Measurements from ENCODE around the gene PANK4. TPM values are rescaled to one million over a fixed set of nuclear protein-coding genes. Genes with fewer than 3 reads are reported as not detected.

Gene PANK4
- total RNA-seq, 4 donors from 2014 or later, result 43.4 to 82.5 (median 70.5) TPM

GRCh38 chr1:2520806-2521205 is 5.6 kb downstream of the PANK4 start:
- DNase-seq, result no peak
- Histone ChIP-seq H3K27ac (no peak overlapping the region), H3K9me3 (no peaks in the 10 kb centered on the region), H3K27me3 (no peaks in the 10 kb centered on the region), H3K36me3 (peaks cover 0 to 60% (median 0%) of the 10 kb centered on the region in 3 donors), H3K4me3 (no peak overlapping the region), H3K4me1 (peaks cover 0 to 22% (median 16%) of the 10 kb centered on the region in 4 donors)
- TF ChIP-seq POLR2A (IDR thresholded peaks at IDR 0.05) (no peak), CTCF (IDR thresholded peaks at IDR 0.05) (no peak)

- DNase-seq, result no peak
- Histone ChIP-seq H3K9me3 (no peaks in the 10 kb centered on the region), H3K27ac (no peak overlapping the region), H3K36me3 (peaks cover 0 to 66% (median 0%) of the 10 kb centered on the region in 3 donors), H3K27me3 (no peaks in the 10 kb centered on the region), H3K4me3 (no peak overlapping the region), H3K4me1 (peaks cover 0 to 18% (median 10%) of the 10 kb centered on the region in 4 donors)
- TF ChIP-seq CTCF (IDR thresholded peaks at IDR 0.05), result no peak
- TF ChIP-seq POLR2A (IDR thresholded peaks at IDR 0.05), result no peak
These were observed 6.2 kb downstream of the PANK4 start for GRCh38 chr1:2520206-2520605.

- H3K36me3 ChIP-seq, result peaks cover 0 to 71% (median 0%) of the 10 kb centered on the region in 3 donors
- H3K27ac ChIP-seq, result no peak overlapping the region
- no peaks in the 10 kb centered on the region for H3K27me3 ChIP-seq
- TF ChIP-seq CTCF (IDR thresholded peaks at IDR 0.05) (no peak), POLR2A (IDR thresholded peaks at IDR 0.05) (no peak)
- no peak for DNase-seq
- no peaks in the 10 kb centered on the region for H3K9me3 ChIP-seq
- H3K4me1 ChIP-seq, result peaks cover 0 to 13% (median 5%) of the 10 kb centered on the region in 4 donors
- H3K4me3 ChIP-seq, result no peak overlapping the region
These were observed 6.7 kb downstream of the PANK4 start for GRCh38 chr1:2519729-2520128.

- Histone ChIP-seq H3K4me3 (no peak overlapping the region), H3K27ac (no peak overlapping the region), H3K4me1 (peaks cover 0 to 7% (median under 1%) of the 10 kb centered on the region in 4 donors), H3K9me3 (no peaks in the 10 kb centered on the region), H3K36me3 (peaks cover 0 to 76% (median 0%) of the 10 kb centered on the region in 3 donors), H3K27me3 (no peaks in the 10 kb centered on the region)
- no peak for DNase-seq
- TF ChIP-seq CTCF (IDR thresholded peaks at IDR 0.05), result no peak
- TF ChIP-seq POLR2A (IDR thresholded peaks at IDR 0.05), result no peak
These were observed 7.2 kb downstream of the PANK4 start for GRCh38 chr1:2519029-2519685.

- peaks cover 0 to 82% (median 0%) of the 10 kb centered on the region in 3 donors for H3K36me3 ChIP-seq
- peaks cover 0 to under 1% (median 0%) of the 10 kb centered on the region in 4 donors for H3K4me1 ChIP-seq
- H3K27me3 ChIP-seq, result no peaks in the 10 kb centered on the region
- H3K4me3 ChIP-seq, result no peak overlapping the region
- H3K9me3 ChIP-seq, result no peaks in the 10 kb centered on the region
- DNase-seq, result no peak
- TF ChIP-seq CTCF (IDR thresholded peaks at IDR 0.05), result no peak
- TF ChIP-seq POLR2A (IDR thresholded peaks at IDR 0.05), result no peak
- H3K27ac ChIP-seq, result no peak overlapping the region
These were observed 7.9 kb downstream of the PANK4 start for GRCh38 chr1:2518528-2518927.

Measured in Peyer's patch (tissue), 4 donors.